Measurements from ENCODE around the gene MPHOSPH6.
A peak's percentile ranks its signal among the peaks of the same experiment; 100 is the strongest.
"Not testable (repeated sequence)": the region's sequence is repeated elsewhere in the genome, so short reads cannot be mapped to it uniquely, and the experiment has no call there.

The MPHOSPH6 gene

GRCh38 chr16:82169861-82170845 is at the start of gene MPHOSPH6:
MPHOSPH6 (minus strand) TSS chr16:82170224; CDS start chr16:82170175, 49 bp downstream.
- DNase-seq (ENCODE audit: low read depth in 2 of 2): peak; percentile 78 to 81

GRCh38 chr16:82219298-82219697 is 49.3 kb upstream of the MPHOSPH6 start:
- DNase-seq (ENCODE audit: low read depth in 2 of 2): no peak

- not testable (repeated sequence) for DNase-seq (ENCODE audit: low read depth in 2 of 2)
These were observed 39.3 kb upstream of the MPHOSPH6 start for GRCh38 chr16:82209314-82209713.

- no peak for DNase-seq (ENCODE audit: low read depth in 2 of 2)
These were observed 33.2 kb upstream of the MPHOSPH6 start for GRCh38 chr16:82203198-82203597.

- no peak for DNase-seq (ENCODE audit: low read depth in 2 of 2)
These were observed 31.9 kb upstream of the MPHOSPH6 start for GRCh38 chr16:82201926-82202325.

GRCh38 chr16:82201351-82201750 is 31.3 kb upstream of the MPHOSPH6 start:
- DNase-seq (ENCODE audit: low read depth in 2 of 2): no peak

GRCh38 chr16:82199209-82199608 is 29.2 kb upstream of the MPHOSPH6 start:
- no peak for DNase-seq (ENCODE audit: low read depth in 2 of 2)

GRCh38 chr16:82197540-82198240 is 27.7 kb upstream of the MPHOSPH6 start:
- DNase-seq (ENCODE audit: low read depth in 2 of 2): no peak

GRCh38 chr16:82195917-82196494 is 26.0 kb upstream of the MPHOSPH6 start:
- no peak for DNase-seq (ENCODE audit: low read depth in 2 of 2)

- no peak for DNase-seq (ENCODE audit: low read depth in 2 of 2)
These were observed 24.1 kb upstream of the MPHOSPH6 start for GRCh38 chr16:82194086-82194485.

- no peak for DNase-seq (ENCODE audit: low read depth in 2 of 2)
These were observed 22.6 kb upstream of the MPHOSPH6 start for GRCh38 chr16:82192665-82193064.

- no peak for DNase-seq (ENCODE audit: low read depth in 2 of 2)
These were observed 20.4 kb upstream of the MPHOSPH6 start for GRCh38 chr16:82190386-82190785.

- DNase-seq (ENCODE audit: low read depth in 2 of 2): no peak
These were observed 17.8 kb upstream of the MPHOSPH6 start for GRCh38 chr16:82187829-82188228.

- no peak for DNase-seq (ENCODE audit: low read depth in 2 of 2)
These were observed 15.0 kb upstream of the MPHOSPH6 start for GRCh38 chr16:82185012-82185411.

GRCh38 chr16:82184213-82184612 is 14.2 kb upstream of the MPHOSPH6 start:
- DNase-seq (ENCODE audit: low read depth in 2 of 2): no peak

GRCh38 chr16:82183004-82183397 is 13.0 kb upstream of the MPHOSPH6 start:
- no peak for DNase-seq (ENCODE audit: low read depth in 2 of 2)

GRCh38 chr16:82182266-82183003 is 12.4 kb upstream of the MPHOSPH6 start:
- DNase-seq (ENCODE audit: low read depth in 2 of 2): no peak

- DNase-seq (ENCODE audit: low read depth in 2 of 2): no peak
These were observed 11.6 kb upstream of the MPHOSPH6 start for GRCh38 chr16:82181461-82182185.

- no peak for DNase-seq (ENCODE audit: low read depth in 2 of 2)
These were observed 8.3 kb upstream of the MPHOSPH6 start for GRCh38 chr16:82178352-82178751.

- no peak for DNase-seq (ENCODE audit: low read depth in 2 of 2)
These were observed 7.5 kb upstream of the MPHOSPH6 start for GRCh38 chr16:82177555-82177954.

- DNase-seq (ENCODE audit: low read depth in 2 of 2): no peak
These were observed 6.2 kb upstream of the MPHOSPH6 start for GRCh38 chr16:82176204-82176603.
